22Rv1 (cell line): ENCODE measurements around the gene DNM3.

Source experiments
- H3K27ac ChIP-seq: fragments of 450-650 bp; 2 replicates; pipeline ENCODE4 v1.5.1; 2017
- CTCF ChIP-seq: fragments of 450-650 bp; IDR thresholded peaks from 2 replicates; pipeline ENCODE4 v1.5.1; 2017; ENCODE audit warnings: mild to moderate bottlenecking
- ZFX ChIP-seq: fragments of 450-650 bp; IDR thresholded peaks from 2 replicates; pipeline ENCODE4 v1.6.1; 2017; ENCODE audit warnings: antibody characterized with exemption, borderline replicate concordance

DNM3 gene

GRCh38 chr1:171949316-171949715 is 108.0 kb downstream of the DNM3 start:
- TF ChIP-seq ZFX = no peak
- TF ChIP-seq CTCF = no peak
- no peak overlapping the region for H3K27ac ChIP-seq

DNA sequence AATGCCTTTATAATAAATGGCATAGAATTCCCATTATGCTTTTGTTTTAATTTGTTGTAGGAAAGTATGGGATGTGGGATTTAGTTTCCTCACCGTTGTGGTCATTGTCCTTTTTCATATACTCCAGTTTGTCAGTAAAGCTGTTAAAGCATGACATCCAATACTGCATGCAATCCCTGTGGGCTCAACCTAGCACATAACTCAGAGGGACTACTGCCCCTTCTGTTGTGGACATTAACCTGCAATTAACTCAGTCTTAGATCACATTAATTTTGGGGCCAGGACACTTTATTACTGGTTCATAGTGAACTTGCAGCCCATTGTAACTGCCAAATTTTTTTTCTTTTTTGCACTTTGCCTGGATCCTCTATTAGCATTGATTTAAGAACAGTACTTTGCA is 112.5 kb downstream of the DNM3 start:
- no peak overlapping the region for H3K27ac ChIP-seq
- no peak for TF ChIP-seq CTCF
- TF ChIP-seq ZFX = no peak

GRCh38 chr1:171954361-171954760 is 113.1 kb downstream of the DNM3 start:
- H3K27ac ChIP-seq = no peak overlapping the region
- TF ChIP-seq ZFX (no peak), CTCF (no peak)

GRCh38 chr1:171961861-171962260 is 120.6 kb downstream of the DNM3 start:
- TF ChIP-seq CTCF (no peak), ZFX (no peak)
- no peak overlapping the region for H3K27ac ChIP-seq

- no peak for TF ChIP-seq CTCF
- no peak for TF ChIP-seq ZFX
- no peak overlapping the region for H3K27ac ChIP-seq
Measured at GRCh38 chr1:171963762-171964161, 122.5 kb downstream of the DNM3 start.

DNA sequence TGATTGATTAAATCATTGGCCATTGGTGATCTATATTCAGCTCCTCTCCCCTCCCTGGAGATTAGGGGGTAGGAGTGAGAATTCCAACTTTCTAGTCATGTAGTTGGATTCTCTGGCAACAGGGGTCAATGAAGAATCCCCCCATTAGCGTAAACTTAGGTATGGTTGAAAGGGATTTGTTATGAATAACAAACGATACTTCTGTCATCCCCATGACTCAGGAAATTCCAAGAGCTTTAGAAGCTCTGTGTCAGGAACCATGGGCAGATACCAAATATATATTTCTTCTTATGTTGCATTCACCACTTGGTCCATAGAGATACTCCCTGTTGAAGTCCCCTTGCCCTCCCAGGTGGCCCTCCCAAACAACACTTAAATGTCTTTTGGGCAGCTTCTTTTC is 124.5 kb downstream of the DNM3 start:
- H3K27ac ChIP-seq = no peak overlapping the region
- TF ChIP-seq CTCF (no peak), ZFX (no peak)

DNA sequence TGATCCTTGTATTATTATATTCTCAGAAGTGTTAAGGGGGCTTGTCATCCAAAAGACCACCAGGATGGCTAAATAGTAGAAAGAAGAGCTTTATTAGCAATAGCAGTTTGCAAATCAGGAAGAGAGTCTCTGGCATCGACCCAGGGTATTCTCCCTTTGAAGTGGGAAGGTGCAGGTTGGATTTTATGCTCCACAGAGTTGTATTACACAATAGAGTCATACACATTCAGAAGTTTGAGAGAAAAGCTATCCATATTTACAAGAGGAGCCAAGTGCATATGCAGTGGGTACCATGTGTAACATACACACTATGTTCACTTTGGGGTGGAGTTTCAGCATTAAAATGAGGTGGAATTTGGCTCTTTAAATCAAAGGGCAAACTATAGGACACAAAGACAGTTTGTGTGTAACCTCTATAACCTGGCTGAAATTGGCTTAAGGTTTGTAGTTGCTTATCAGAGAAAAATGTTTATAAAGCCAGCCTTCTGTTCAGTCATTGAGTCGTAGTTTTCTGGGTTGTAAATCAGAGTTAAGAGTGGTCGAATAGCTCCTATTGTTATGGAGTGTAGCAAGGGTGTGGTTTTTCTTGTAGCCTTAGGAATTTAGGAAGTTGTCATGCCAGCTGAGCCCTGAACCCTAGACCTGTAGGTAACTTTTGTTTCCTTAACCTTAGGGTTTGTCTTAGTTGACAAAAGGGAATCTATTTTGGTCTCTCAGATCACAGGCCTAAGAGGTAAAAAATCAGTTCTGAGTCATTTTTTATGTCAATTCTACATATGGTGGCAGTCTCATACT is 125.3 kb downstream of the DNM3 start:
- H3K27ac ChIP-seq = no peak overlapping the region
- no peak for TF ChIP-seq ZFX
- TF ChIP-seq CTCF = no peak
